A673 (cell line): ENCODE data around the gene CHN1. TPM values are rescaled to one million over a fixed set of nuclear protein-coding genes. Genes with fewer than 3 reads are reported as not detected.

Experiments used
- BruUV-seq: library from RNA; stranded (reverse); fragments of 400-500 nt; replicated peaks from 2 replicates; lab custom pipeline; 2021; lab: Mats Ljungman, UMichigan
- CTCF ChIA-PET: fragments of 300-600 bp; sonication (Branson Sonifier 250); formaldehyde crosslinking; loops from one replicate; lab custom pipeline; 2022; ENCODE audit warnings: antibody characterized with exemption; lab: Charles Lee
- POLR2A ChIA-PET: fragments of 300-600 bp; sonication (Branson Sonifier 250); formaldehyde crosslinking; loops from one replicate; lab custom pipeline; 2022; ENCODE audit warnings: antibody characterized with exemption; ENCODE audit not compliant: low non-redundant PET; lab: Charles Lee
- DNase-seq: peaks from one replicate; pipeline ENCODE4 v3.0.0-alpha.2; 2015; ENCODE audit warnings: low spot score
- H3K27ac ChIP-seq: fragments of 200-600 bp; sonication (generic); 2 replicates; pipeline ENCODE4 v1.5.1; 2016; ENCODE audit warnings: mixed run types, low read depth, mild to moderate bottlenecking, mixed read lengths, antibody characterized with exemption, low read length; ENCODE audit not compliant: poor library complexity, severe bottlenecking
- H3K27me3 ChIP-seq: fragments of 200-600 bp; sonication (generic); replicated peaks from 2 replicates; pipeline ENCODE4 v1.6.1; 2017; ENCODE audit warnings: mixed run types, low read depth, mild to moderate bottlenecking, mixed read lengths, antibody characterized with exemption, low read length; ENCODE audit not compliant: insufficient read depth, poor library complexity
- H3K36me3 ChIP-seq: fragments of 200-600 bp; sonication (generic); 2 replicates; pipeline ENCODE4 v1.6.1; 2016; ENCODE audit warnings: mixed run types, mild to moderate bottlenecking, mixed read lengths, antibody characterized with exemption, low read length; ENCODE audit not compliant: insufficient read depth, poor library complexity, severe bottlenecking
- H3K4me1 ChIP-seq: fragments of 200-600 bp; sonication (generic); 2 replicates; pipeline ENCODE4 v1.6.1; 2017; ENCODE audit warnings: mixed run types, mild to moderate bottlenecking, mixed read lengths, antibody characterized with exemption, low read length; ENCODE audit not compliant: insufficient read depth, poor library complexity, severe bottlenecking
- H3K4me3 ChIP-seq: fragments of 200-600 bp; sonication (generic); 2 replicates; pipeline ENCODE4 v1.5.1; 2016; ENCODE audit warnings: low read depth, mixed run types, mild to moderate bottlenecking, mixed read lengths, low read length; ENCODE audit not compliant: poor library complexity, severe bottlenecking
- H3K9me3 ChIP-seq: fragments of 200-600 bp; sonication (generic); 2 replicates; pipeline ENCODE4 v1.6.1; 2016; ENCODE audit warnings: mixed run types, low read depth, mild to moderate bottlenecking, mixed read lengths, antibody characterized with exemption, low read length; ENCODE audit not compliant: poor library complexity, severe bottlenecking
- CTCF ChIP-seq: fragments of 300-800, 200-600 bp; sonication (generic); conservative IDR thresholded peaks from 2 replicates; pipeline ENCODE4 v1.5.1; 2017; ENCODE audit warnings: low read depth, mild to moderate bottlenecking, antibody characterized with exemption, low read length, moderate library complexity, mixed read lengths
- EZH2 ChIP-seq: fragments of 200-600 bp; sonication (generic); IDR thresholded peaks from 2 replicates; pipeline ENCODE4 v1.6.1; 2017; ENCODE audit warnings: borderline replicate concordance, low read depth, mild to moderate bottlenecking, mixed read lengths, antibody characterized with exemption, low read length; ENCODE audit not compliant: poor library complexity, severe bottlenecking
- intact Hi-C: fragments of 100-400 bp; cut with micrococcal nuclease; formaldehyde crosslinking; loops from one replicate; pipeline ENCODE4 v1.10.0; 2022; ENCODE audit not compliant: unreplicated experiment
- total RNA-seq: library from RNA; stranded (reverse); gene quantifications from 2 replicates; pipeline ENCODE4 v1.2.3, GENCODE V29; 2021

CHN1 gene
- total RNA-seq, 1 experiment from 2014 or later: 11.3 TPM

- no peak overlapping the region for H3K4me3 ChIP-seq
- H3K27me3 ChIP-seq: no peaks in the 10 kb centered on the region
- CTCF ChIA-PET: no interaction called here
- intact Hi-C loops: no loop called here
- no peaks in the 10 kb centered on the region for H3K36me3 ChIP-seq
- BruUV-seq: no TSS peak
- no peak overlapping the region for H3K27ac ChIP-seq
- H3K9me3 ChIP-seq: no peaks in the 10 kb centered on the region
- no peak for DNase-seq
- TF ChIP-seq EZH2 (no peak), CTCF (no peak)
- POLR2A ChIA-PET: no interaction called here
- peaks cover 9% of the 10 kb centered on the region for H3K4me1 ChIP-seq
Measured at GRCh38 chr2:174963437-174964400, 41.5 kb downstream of the CHN1 start.

GRCh38 chr2:174959787-174960186, 45.4 kb downstream of the CHN1 start:
- no peak for TF ChIP-seq EZH2
- no peak for TF ChIP-seq CTCF
- H3K9me3 ChIP-seq: no peaks in the 10 kb centered on the region
- peaks cover 9% of the 10 kb centered on the region for H3K4me1 ChIP-seq
- no peak overlapping the region for H3K4me3 ChIP-seq
- no peaks in the 10 kb centered on the region for H3K36me3 ChIP-seq
- DNase-seq: no peak
- H3K27me3 ChIP-seq: no peaks in the 10 kb centered on the region
- intact Hi-C loops: no loop called here
- no peak overlapping the region for H3K27ac ChIP-seq
- BruUV-seq: no TSS peak
- ChIA-PET CTCF (no interaction called here), POLR2A (no interaction called here)

- POLR2A ChIA-PET: no interaction called here
- CTCF ChIA-PET: no interaction called here
- DNase-seq: no peak
Measured at GRCh38 chr2:174957050-174957449, 48.1 kb downstream of the CHN1 start.

More at GRCh38 chr2:174957050-174957449, 48.1 kb downstream of the CHN1 start:
- no TSS peak for BruUV-seq
- no peak overlapping the region for H3K4me3 ChIP-seq
- H3K36me3 ChIP-seq: no peaks in the 10 kb centered on the region
- no peaks in the 10 kb centered on the region for H3K9me3 ChIP-seq
- H3K4me1 ChIP-seq: peaks cover 4% of the 10 kb centered on the region
- TF ChIP-seq EZH2 (no peak), CTCF (no peak)
- intact Hi-C loops: no loop called here
- no peaks in the 10 kb centered on the region for H3K27me3 ChIP-seq
- no peak overlapping the region for H3K27ac ChIP-seq
